ENCODE results near the gene TALDO1.

DNA sequence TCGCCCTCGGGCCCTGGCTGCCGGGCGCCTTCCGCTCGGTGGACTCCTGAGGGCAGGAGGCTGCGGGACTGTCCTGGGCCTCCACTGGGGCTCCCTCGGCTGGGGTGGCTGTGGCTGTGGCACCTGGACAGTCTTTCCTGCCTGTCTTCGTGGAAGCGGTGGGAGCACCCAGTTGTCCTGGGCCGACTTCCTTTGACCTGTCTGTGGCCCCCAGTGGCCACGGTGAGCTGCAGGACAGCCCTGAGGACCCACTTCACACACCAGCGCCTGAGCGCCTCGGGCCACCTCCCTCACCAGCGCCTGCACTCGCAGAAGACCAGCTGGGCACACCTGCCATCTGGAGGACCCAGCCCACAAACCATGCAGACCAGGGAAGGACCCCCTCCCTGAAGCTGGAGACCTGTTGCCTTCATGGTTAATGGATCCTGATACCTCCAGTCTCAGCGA is 43.0 kb upstream of the TALDO1 start:
- TF ChIP-seq CTCF (IDR thresholded peaks at IDR 0.05; ENCODE audit: low read length) (no peak), EZH2 (optimal IDR thresholded peaks at IDR 0.05; ENCODE audit: low read depth, low read length) (no peak), EZH2phosphoT487 (IDR thresholded peaks at IDR 0.05; ENCODE audit: low read length) (no peak)

All from MM.1S (cell line).